NCI-H226 (cell line): ENCODE data around the gene ADAM33.

Source experiments
- DNase-seq: peaks from one replicate; pipeline ENCODE4 v3.0.0-alpha.2; 2015

The ADAM33 gene

GRCh38 chr20:3686867-3687321 lies 5.1 kb upstream of the ADAM33 start:
- peak; percentile 67 for DNase-seq

GRCh38 chr20:3686421-3686820 lies 4.6 kb upstream of the ADAM33 start:
- no peak for DNase-seq

GRCh38 chr20:3685341-3685740 lies 3.5 kb upstream of the ADAM33 start:
- DNase-seq, result no peak

- no peak for DNase-seq
Observed at GRCh38 chr20:3681352-3681930, 369 bp downstream of the ADAM33 start.

- DNase-seq, result no peak
Observed at GRCh38 chr20:3680701-3681351, 984 bp downstream of the ADAM33 start.

- DNase-seq, result peak; percentile 76
Observed at GRCh38 chr20:3679749-3680700, 1.8 kb downstream of the ADAM33 start.

GRCh38 chr20:3678856-3679720 lies 2.7 kb downstream of the ADAM33 start:
- DNase-seq, result no peak

GRCh38 chr20:3678198-3678597 lies 3.6 kb downstream of the ADAM33 start:
- DNase-seq, result no peak

GRCh38 chr20:3677733-3678132 lies 4.1 kb downstream of the ADAM33 start:
- peak; percentile 3 for DNase-seq

GRCh38 chr20:3674995-3675900 lies 6.6 kb downstream of the ADAM33 start:
- no peak for DNase-seq

GRCh38 chr20:3674447-3674846 lies 7.4 kb downstream of the ADAM33 start:
- no peak for DNase-seq

GRCh38 chr20:3673221-3674070 lies 8.4 kb downstream of the ADAM33 start:
- DNase-seq, result no peak

GRCh38 chr20:3672547-3673171 lies 9.2 kb downstream of the ADAM33 start:
- no peak for DNase-seq

- DNase-seq, result no peak
Observed at GRCh38 chr20:3671986-3672546, 9.7 kb downstream of the ADAM33 start.

GRCh38 chr20:3670945-3671344 lies 10.9 kb downstream of the ADAM33 start:
- no peak for DNase-seq

- no peak for DNase-seq
Observed at GRCh38 chr20:3670511-3670910, 11.3 kb downstream of the ADAM33 start.

GRCh38 chr20:3669710-3670367 lies 12.0 kb downstream of the ADAM33 start:
- DNase-seq, result no peak

- no peak for DNase-seq
Observed at GRCh38 chr20:3667434-3668037, 14.3 kb downstream of the ADAM33 start.

- DNase-seq, result no peak
Observed at GRCh38 chr20:3663858-3664257, 18.0 kb downstream of the ADAM33 start.
